COR-L47 (cell line): Measurements from ENCODE around the gene BABAM2.

Experiments used
- DNase-seq: peaks from one replicate; lab custom pipeline; 2025; lab: John Stamatoyannopoulos, UW

Gene BABAM2

GRCh38 chr2:28163627-28164279 is 273.2 kb downstream of the BABAM2 start:
- no peak for DNase-seq

DNA sequence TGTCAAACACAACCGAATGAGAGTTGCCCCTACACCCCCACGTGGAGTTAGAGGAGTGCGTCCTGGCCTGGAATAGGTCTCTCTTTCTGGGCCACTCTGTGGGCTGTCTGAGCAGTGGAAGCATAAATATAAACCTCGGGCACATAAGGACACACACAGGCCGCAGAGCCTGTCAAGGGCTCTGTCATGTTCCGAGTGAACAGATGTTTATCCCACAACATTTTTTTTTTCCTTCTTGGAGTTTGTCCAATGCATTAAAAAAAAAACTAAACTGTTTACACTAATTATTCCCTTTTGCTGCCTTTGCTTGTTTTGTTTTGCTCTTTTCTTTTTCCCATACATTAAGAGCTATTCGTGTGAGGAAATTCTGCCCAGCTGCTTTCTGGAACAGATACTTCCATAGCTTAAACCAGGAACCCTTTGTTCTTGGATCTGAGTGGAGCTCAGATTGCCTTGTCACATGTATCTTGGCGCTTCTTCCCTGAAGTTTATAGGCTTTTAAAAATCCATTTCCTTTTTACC is 273.8 kb downstream of the BABAM2 start:
- peak; percentile 54 for DNase-seq

GRCh38 chr2:28165087-28165635 is 274.6 kb downstream of the BABAM2 start:
- no peak for DNase-seq

DNA sequence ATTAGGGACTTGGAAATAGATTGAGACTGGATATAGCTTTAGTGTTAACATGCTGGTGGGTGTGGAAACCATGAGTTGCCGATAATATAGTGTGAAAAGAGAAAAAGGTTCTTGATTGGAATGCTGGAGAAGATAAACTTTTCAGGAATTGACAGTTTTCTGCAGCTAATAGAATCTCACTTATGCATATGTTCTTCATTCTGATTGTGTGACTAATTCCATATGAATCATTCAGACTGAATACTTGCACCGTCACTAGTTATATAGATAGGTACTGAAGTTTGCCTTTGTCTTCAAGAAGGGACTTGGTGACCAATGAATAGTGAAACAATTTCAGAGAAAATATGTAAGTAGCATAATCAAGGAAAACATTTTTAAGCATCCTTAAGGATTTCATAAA is 276.4 kb downstream of the BABAM2 start:
- DNase-seq = no peak

DNA sequence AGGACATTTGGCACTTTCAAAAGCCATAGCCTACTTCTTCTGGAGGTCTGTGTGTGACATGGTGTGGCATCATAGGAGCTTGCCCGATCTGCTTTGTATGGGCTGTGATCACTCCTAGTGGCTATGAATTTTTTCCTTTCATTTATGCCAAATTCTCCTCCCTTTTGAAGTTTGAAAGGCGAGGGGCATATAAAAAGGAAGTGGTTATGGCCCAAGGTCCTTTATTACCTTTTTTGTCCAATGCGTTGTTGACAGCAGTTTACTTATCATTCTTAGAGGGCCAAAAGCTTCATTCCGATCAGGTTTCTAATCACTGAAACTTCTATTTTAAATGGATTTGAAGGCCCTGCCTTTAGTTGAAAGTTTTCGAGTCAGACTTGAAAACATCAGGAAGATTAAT is 277.8 kb downstream of the BABAM2 start:
- DNase-seq = no peak

- no peak for DNase-seq
These were observed 279.0 kb downstream of the BABAM2 start for GRCh38 chr2:28169492-28169891.

DNA sequence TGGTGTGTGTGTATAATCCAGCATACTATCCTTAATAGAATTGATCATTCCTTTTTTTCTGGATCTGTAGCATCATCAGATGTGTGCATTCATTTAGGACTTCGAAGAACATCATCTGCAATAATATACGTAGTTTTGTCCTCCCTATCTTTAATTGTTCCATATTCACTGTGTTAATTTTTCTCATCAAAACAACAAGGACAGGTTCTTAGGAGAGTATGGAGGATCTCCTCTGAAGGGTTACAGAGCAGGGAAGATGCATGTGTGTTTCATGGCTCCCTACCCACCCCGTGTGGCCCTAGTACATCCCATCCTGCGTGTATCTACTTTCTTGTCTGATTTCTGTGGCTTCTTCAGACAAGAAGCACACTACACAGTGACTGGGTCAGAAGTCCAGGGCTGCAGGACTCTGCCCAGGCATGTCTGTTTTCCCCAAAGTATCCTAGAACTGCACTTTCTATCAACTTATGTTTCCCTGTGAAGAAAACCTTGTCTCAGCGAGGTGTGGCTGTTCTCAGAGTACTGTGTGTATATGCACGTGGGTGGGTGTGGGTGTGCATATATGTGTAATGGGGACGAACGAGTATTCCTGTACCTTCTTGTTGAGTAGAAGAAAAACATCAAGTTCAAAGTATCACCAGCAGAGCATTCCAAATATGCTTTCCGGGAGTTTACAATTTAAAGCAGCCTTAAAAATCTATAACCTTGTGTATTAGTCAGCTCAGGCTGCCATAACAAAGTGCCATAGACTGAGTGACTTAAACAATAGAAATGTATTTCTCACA is 281.8 kb downstream of the BABAM2 start:
- no peak for DNase-seq

DNA sequence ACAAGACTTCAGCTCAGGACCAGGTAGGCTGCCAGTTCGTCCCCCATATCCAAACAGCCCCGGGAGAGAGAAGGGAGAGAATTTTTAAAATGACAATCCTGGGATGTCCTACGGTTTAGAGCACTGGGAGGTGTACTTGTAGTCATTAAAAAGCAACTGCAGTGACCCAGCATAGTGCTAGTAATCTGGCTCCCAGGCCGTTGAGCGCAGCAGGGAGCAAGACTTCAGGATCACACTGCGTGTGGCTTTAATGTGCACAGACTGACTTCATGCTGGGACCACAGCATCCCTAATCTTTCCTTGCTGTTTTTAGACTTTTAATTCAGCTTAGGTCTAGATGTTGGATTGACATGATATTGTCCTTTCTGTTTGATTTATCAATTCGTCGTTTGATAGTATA is 282.8 kb downstream of the BABAM2 start:
- no peak for DNase-seq

DNA sequence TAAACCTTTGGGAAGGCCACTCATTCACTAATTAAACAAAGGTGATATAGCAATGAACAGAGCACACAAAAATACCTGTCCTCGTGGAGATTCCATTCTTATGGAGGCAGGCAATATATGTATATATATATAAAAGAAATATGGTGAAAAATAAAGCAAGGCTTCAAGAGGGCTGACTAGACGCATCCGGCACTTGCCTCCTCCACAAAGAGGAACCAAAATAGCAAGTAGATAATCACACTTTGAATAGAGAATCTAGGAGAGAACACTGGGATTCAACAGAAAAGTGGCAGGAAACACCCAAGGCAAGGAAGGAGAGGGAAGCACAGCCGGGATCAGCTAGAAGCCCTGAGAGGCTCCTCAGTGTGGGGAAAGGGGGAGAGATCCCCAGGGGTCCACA is 283.7 kb downstream of the BABAM2 start:
- DNase-seq = no peak

- peak; percentile 33 for DNase-seq
These were observed 284.5 kb downstream of the BABAM2 start for GRCh38 chr2:28175028-28175427.

DNA sequence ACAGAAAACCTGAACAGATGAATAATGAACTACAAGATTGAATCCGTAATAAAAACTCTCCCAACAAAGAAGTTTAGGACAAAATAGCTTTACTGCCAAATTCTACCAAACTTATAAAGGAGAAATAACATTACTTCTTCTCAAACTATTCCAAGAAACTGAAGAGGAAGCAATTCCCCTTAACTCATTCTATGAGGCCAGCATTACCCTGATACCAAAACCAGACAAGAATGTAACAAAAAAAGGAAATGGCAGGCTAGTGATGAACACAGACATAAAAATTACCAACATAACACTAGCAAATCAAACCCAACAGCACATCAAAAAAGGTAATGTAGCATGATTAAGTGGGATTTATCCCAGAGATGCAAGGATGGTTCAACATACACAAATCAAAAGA is 288.4 kb downstream of the BABAM2 start:
- DNase-seq = no peak

DNA sequence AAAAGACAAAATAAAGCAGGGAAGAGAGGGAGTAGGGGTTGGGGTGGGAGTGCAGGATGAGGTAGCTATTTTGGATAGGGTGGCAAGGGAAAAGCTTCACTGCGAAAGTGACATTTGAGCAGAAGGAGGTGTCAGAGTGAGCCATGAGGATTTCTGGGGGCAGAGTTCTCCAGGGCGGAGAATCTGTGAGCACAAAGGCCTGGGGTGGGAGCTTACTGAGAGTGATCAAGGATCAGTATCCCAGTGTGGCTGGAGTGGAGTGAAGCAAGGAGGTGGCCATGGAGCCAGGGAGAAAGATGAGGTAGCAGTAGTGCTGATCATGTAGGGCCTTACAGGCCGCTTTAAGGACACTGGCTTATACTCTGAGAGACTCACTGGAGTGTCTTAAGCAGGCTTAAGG is 291.3 kb downstream of the BABAM2 start:
- DNase-seq = no peak

DNA sequence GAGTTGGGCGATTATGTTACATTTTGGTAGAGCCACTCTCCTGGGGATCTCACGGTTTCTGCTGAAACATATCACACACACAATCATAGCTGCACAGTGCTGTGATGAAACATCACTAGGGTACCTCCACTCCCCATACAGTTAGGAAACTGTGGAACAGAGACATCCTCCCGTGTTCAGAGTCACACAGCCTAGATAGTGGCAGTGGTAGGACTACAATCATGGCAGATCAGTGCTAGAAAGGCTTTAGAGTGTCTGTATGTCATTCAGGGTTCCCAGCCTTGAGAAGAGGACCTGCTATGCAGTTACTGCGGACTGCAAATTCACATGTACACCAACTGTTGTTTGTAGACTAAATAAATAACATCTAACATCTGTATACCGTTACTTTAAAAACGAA is 291.8 kb downstream of the BABAM2 start:
- no peak for DNase-seq

DNA sequence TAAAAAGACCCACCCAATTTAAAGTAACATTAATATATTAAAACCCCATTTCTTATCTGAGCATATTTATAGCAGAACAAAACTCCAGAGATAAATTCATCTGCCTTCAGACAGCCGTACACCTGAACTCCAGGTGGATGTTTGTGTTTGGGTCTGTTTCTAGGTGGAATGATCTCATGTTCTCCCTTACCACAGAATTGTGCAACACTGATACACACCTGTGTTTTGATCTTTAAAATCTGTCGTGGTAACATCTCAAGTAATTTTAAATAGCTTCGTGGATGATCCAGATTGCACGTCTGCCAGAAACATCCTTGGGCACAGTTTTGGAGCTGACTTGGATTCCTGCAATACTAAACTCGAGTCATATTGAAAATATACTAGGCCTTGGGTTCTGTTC is 294.6 kb downstream of the BABAM2 start:
- no peak for DNase-seq

GRCh38 chr2:28185891-28186290 is 295.4 kb downstream of the BABAM2 start:
- no peak for DNase-seq

DNA sequence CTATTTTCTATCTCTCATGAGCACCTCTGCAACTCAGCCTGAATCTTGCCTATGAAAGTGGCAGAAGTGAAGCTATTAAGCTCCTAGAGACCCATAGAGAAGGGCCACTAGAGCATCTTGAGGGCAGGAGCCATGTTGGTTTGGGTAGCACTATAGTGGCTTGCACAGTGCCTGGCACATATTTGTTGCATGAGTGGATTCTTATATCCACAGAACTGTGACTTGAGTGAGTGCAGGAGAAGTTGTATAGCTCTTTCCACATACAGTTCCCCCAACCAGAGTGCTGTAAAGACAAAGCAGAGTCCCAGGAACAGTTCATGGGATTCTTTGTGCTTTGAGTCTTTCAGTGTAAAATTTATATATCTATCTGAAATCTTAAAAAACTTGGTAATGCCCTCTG is 296.7 kb downstream of the BABAM2 start:
- DNase-seq = no peak

DNA sequence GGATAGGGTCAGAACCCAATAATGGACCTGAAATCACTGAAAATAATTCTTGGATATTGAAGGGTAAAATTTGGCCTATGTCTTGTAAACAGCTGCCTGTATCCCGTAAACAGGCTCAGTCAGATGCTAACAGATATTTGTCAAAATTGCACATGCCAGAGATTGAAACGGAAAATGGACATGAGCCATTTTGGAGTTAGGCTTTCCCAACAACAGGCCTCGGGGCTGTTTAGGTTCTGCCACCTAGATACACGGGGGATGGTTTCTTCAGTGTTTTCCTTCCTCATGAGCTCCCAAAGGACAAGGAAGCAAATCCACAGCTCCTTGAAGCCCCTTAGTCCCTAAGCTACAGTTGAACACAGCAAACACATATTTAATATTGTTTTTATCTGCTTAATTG is 297.9 kb downstream of the BABAM2 start:
- DNase-seq = no peak

DNA sequence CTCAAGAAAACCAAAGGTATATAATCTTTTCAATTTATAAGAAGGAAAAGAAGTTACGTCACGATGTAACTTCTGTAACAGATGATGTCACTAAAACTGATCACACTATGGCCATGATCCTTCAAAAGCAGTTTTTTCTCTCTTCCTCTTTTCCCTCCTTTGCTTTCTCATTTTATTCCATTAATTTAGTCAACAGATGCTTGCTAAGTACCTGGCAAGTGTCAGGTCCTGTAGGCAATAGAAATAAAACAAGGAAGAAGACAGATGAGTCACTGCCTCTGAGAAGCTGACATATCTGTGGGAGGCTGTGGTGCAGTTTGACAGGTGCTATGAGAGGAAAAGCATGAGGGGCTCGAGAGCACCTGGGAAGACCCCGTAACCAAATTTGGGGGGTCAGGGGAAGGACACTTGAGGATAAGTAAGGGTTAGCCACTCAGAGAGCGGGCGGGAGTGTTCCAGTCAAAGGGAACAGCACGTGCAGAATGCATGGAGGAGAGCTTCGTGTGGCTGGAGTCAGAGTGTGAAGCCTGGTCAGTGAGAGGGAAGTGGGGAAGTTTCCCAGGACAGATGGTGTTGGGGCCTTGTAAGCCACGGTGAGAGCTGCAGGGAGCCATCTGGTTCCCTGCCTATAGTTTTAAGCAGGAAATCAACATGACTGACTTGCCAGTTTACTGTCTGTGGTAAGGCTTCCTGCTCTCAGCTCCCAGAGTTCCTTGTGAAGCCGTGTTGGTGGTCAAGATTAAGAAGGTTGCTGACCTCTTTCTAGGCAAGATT is 303.3 kb downstream of the BABAM2 start:
- DNase-seq = no peak

DNA sequence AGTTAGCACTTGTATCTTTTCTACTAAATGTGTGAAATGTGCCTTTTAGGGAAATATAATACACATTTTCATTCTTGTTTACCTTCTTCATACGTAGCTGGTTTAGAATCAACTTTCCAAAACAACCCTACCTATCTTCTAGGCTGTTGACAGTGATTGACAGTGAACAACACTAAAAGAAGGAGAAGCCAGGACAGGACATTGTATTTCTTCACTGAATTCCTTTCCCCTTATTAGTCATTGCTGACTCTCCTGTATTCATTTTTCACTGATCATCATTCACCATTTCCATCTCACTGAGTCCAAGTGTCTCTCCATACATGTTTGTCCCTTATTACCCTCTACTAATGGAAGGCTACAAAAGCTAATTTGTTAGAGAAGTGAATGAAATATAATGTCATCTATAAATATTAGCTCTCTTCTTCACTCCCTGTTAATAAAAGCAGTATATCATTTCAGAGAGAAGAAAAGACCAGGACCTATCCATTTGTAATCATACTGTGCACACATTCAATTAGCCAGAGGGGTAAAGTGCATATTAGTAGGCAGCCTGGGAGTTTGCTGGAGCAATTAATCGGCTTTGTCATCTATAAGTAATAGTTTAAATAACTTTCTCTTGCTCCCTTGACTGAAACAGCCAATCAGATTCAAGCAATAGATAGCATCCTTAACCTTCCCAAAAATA is 309.6 kb downstream of the BABAM2 start:
- no peak for DNase-seq

DNA sequence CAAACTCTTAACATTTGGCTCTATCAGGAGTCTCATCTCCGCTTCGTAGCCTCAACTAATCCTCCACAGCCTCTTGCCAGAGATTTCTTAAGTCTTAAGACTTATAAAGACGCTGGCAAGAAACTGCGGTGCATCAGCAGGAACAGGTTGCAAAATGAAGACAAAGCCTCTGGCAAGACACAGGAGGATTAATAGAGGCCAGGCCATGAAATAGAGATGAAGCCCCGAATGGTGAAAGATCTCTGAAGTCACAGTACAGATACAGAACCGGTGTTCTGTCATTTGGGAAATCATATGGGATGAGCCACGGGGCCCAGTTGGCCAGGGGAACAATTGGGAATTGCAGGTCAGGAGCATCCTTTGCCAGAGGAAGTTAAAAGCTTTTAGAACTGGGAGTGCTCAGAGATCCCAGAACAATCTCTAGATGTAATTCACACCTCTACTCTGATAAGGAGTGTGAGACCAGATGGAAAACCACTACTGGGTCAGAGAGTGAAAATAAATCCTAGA is 311.2 kb downstream of the BABAM2 start:
- DNase-seq = no peak

DNA sequence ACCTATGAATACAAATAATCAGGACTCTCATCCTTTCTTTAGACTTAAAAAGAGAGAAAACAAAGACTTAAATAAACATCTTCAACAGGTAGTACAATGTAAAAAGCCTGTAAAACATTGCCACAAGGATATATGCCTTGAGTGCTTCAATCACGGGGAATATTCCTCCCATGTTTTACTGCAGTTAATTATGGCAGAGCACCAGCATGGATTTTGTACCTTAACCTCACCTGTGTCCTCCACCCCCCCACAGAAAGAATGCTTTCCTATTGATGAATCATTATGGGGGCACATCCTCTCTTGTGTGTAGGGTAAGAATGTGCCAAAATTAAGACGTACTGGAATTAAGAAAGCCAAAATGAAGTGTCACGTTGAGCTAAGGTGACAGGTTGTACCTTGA is 312.2 kb downstream of the BABAM2 start:
- DNase-seq = no peak

DNA sequence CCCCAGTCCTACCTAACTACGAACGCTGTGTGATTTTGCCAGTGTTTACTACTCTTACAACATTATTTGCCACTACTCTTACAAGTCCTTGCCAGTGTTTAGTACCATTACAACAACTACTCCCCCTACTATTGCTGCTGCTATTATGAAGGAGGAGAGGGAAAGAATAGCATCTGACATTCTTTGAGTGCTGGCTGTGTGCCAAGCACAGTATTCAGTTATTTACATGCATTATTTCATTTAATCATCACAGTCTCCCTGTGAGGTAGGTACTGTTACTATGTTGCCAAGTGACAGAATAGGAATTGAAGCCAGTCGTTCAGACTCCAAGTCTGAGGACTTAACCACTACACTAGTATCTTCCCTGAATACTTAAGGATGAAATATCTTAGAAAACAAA is 316.2 kb downstream of the BABAM2 start:
- peak; percentile 11 for DNase-seq
